ENCODE measurements around the gene SERINC5. TPM values are rescaled to one million over a fixed set of nuclear protein-coding genes. Genes with fewer than 3 reads are reported as not detected.

The SERINC5 gene
- total RNA-seq, 1 experiment from 2014 or later = 70.6 TPM

DNA sequence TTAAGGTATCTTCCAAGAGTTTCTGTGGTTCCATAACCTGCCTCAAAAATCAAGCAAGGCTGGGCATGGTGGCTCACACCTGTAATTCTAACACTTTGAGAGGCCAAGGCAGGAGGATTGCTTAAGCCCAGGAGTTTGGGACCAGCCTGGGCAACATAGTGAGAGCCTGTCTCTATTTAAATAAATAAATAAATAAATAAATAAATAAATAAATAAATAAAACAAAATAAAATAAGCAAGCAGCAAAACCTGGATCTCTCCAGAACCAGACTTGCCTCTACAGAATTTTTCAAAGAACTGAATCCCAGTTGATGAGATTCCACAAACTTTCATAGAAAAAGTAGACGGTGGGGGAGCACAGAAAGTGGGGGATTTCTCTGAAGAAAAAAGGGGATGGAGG, 12.3 kb downstream of the SERINC5 start:
- H3K27ac ChIP-seq (ENCODE audit: low read length) = no peak overlapping the region
- intact Hi-C loops (cut with micrococcal nuclease; ENCODE audit: unreplicated experiment) (no loop called here), in situ Hi-C loops (cut with HindIII; ENCODE audit: low pct_unique_long_range_greater_than_20kb, low sequenced_read_pairs) (no loop called here)
- TF ChIP-seq, protein P1, sequence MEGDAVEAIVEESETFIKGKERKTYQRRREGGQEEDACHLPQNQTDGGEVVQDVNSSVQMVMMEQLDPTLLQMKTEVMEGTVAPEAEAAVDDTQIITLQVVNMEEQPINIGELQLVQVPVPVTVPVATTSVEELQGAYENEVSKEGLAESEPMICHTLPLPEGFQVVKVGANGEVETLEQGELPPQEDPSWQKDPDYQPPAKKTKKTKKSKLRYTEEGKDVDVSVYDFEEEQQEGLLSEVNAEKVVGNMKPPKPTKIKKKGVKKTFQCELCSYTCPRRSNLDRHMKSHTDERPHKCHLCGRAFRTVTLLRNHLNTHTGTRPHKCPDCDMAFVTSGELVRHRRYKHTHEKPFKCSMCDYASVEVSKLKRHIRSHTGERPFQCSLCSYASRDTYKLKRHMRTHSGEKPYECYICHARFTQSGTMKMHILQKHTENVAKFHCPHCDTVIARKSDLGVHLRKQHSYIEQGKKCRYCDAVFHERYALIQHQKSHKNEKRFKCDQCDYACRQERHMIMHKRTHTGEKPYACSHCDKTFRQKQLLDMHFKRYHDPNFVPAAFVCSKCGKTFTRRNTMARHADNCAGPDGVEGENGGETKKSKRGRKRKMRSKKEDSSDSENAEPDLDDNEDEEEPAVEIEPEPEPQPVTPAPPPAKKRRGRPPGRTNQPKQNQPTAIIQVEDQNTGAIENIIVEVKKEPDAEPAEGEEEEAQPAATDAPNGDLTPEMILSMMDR (IDR thresholded peaks at IDR 0.05) = no peak
- TF ChIP-seq POLR2AphosphoS5 (IDR thresholded peaks at IDR 0.05; ENCODE audit: low read depth, low read length) = no peak
- TF ChIP-seq SIN3A (IDR thresholded peaks at IDR 0.05; ENCODE audit: borderline replicate concordance, insufficient read depth, low read depth, low read length) = no peak
- TF ChIP-seq, protein P2, sequence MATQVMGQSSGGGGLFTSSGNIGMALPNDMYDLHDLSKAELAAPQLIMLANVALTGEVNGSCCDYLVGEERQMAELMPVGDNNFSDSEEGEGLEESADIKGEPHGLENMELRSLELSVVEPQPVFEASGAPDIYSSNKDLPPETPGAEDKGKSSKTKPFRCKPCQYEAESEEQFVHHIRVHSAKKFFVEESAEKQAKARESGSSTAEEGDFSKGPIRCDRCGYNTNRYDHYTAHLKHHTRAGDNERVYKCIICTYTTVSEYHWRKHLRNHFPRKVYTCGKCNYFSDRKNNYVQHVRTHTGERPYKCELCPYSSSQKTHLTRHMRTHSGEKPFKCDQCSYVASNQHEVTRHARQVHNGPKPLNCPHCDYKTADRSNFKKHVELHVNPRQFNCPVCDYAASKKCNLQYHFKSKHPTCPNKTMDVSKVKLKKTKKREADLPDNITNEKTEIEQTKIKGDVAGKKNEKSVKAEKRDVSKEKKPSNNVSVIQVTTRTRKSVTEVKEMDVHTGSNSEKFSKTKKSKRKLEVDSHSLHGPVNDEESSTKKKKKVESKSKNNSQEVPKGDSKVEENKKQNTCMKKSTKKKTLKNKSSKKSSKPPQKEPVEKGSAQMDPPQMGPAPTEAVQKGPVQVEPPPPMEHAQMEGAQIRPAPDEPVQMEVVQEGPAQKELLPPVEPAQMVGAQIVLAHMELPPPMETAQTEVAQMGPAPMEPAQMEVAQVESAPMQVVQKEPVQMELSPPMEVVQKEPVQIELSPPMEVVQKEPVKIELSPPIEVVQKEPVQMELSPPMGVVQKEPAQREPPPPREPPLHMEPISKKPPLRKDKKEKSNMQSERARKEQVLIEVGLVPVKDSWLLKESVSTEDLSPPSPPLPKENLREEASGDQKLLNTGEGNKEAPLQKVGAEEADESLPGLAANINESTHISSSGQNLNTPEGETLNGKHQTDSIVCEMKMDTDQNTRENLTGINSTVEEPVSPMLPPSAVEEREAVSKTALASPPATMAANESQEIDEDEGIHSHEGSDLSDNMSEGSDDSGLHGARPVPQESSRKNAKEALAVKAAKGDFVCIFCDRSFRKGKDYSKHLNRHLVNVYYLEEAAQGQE (IDR thresholded peaks at IDR 0.05; ENCODE audit: insufficient read depth in 1 of 2, low read depth in 2 of 2, low read length in 1 of 2) = no peak
- TF ChIP-seq TCF7L2 (IDR thresholded peaks at IDR 0.05; ENCODE audit: low read depth, low read length) = no peak
- no TSS peak for BruUV-seq (replicated peaks)
- H3K36me3 ChIP-seq (ENCODE audit: control insufficient read depth, insufficient read depth, low read length) = no peaks in the 10 kb centered on the region
- CTCF ChIA-PET = no interaction called here
- POLR2A ChIA-PET = no interaction called here
- DNase-seq (ENCODE audit: low read depth, low spot score) (no peak), ATAC-seq (no peak)
- peaks cover 23% of the 10 kb centered on the region; the same call in 1 of the 2 replicates for H3K9me3 ChIP-seq (ENCODE audit: control insufficient read depth, insufficient read depth, low read depth, low read length)
- no peak overlapping the region for H3K4me3 ChIP-seq (ENCODE audit: low read depth in 2 of 2, low read length in 2 of 2)
- H3K27me3 ChIP-seq (ENCODE audit: control insufficient read depth, insufficient read depth, low read length) = no peaks in the 10 kb centered on the region
- peaks cover 36% of the 10 kb centered on the region for H3K4me1 ChIP-seq (ENCODE audit: control insufficient read depth, insufficient read depth, low read length)

DNA sequence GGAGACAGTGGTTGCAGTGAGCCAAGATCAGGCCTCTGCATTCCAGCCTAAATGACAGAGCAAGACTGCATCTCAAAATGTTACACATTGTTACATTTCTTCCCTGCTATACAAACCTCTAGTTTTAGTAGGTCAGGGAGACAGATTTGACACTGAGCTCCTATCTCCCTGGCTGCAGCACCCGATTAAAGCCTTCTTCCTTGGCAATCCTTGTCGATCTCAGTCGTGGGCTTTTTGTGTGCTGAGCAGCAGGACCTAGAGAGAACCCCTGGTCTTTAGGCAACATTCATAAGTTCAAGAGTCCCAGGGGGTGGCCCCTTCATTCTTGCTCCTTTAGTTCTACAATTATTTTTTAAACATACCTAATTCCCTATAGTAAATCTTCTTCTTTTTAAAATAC, 13.0 kb downstream of the SERINC5 start:
- BruUV-seq (replicated peaks) = no TSS peak
- DNase-seq (ENCODE audit: low read depth, low spot score) (no peak), ATAC-seq (no peak)
- no peak overlapping the region for H3K4me3 ChIP-seq (ENCODE audit: low read depth in 2 of 2, low read length in 2 of 2)
- H3K9me3 ChIP-seq (ENCODE audit: control insufficient read depth, insufficient read depth, low read depth, low read length) = peaks cover 23% of the 10 kb centered on the region; the same call in 1 of the 2 replicates
- H3K27me3 ChIP-seq (ENCODE audit: control insufficient read depth, insufficient read depth, low read length) = no peaks in the 10 kb centered on the region
- ChIA-PET CTCF (no interaction called here), POLR2A (interaction anchor here (0.7 kb wide), 1 partner anchor 868 kb away, joined by 3 read pairs; no protein-coding TSS in a partner anchor)
- H3K36me3 ChIP-seq (ENCODE audit: control insufficient read depth, insufficient read depth, low read length) = no peaks in the 10 kb centered on the region
- in situ Hi-C loops (cut with HindIII; ENCODE audit: low pct_unique_long_range_greater_than_20kb, low sequenced_read_pairs) = no loop called here
- H3K27ac ChIP-seq (ENCODE audit: low read length) = no peak overlapping the region
- intact Hi-C loops (cut with micrococcal nuclease; ENCODE audit: unreplicated experiment) = no loop called here
- peaks cover 31% of the 10 kb centered on the region for H3K4me1 ChIP-seq (ENCODE audit: control insufficient read depth, insufficient read depth, low read length)
- TF ChIP-seq, protein P2 (IDR thresholded peaks at IDR 0.05; ENCODE audit: insufficient read depth in 1 of 2, low read depth in 2 of 2, low read length in 1 of 2) = no peak
- TF ChIP-seq POLR2AphosphoS5 (IDR thresholded peaks at IDR 0.05; ENCODE audit: low read depth, low read length) (no peak), SIN3A (IDR thresholded peaks at IDR 0.05; ENCODE audit: borderline replicate concordance, insufficient read depth, low read depth, low read length) (no peak), TCF7L2 (IDR thresholded peaks at IDR 0.05; ENCODE audit: low read depth, low read length) (no peak)
- TF ChIP-seq, protein P1 (IDR thresholded peaks at IDR 0.05) = no peak

Data from Panc1 (cell line).